IPS DF 4.7 (cell line): Measurements from ENCODE around the gene UBE4A.

Source experiments
- DNase-seq: peaks from one replicate; pipeline ENCODE4 v3.0.0-alpha.2; 2013; ENCODE audit warnings: low spot score; ENCODE audit errors: extremely low read depth

Gene UBE4A

DNA sequence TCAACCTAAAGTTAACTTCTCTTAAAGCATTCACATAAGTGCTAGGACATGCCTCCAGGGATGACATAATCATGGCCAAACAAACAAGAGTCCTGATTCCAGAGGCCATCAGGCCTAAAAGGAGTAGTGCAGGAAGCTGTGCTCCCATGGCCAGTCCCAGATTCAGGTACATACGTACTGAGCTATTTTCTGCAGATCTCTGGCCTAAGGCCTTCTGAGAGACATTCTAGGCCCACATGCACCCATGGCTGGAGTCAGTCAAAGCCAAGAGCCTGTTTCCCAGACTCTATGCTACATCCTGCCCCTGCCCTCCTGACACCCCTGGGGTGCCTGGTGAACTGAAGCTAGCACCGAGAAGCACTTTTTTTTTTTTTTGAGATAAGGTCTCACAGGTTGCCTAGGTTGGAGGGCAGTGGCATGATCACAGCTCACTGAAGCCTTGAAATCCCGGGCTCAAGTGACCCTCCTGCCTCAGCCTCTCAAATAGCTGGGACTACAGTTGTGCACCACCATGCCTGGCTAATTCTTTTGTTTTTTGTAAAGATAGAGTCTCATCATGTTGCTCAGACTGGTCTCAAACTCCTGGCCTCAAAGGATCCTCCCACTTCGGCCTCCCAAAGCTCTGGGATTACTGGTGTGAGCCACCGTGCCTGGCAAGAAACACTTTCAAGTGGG, 17.4 kb upstream of the UBE4A start:
- DNase-seq, result no peak

DNA sequence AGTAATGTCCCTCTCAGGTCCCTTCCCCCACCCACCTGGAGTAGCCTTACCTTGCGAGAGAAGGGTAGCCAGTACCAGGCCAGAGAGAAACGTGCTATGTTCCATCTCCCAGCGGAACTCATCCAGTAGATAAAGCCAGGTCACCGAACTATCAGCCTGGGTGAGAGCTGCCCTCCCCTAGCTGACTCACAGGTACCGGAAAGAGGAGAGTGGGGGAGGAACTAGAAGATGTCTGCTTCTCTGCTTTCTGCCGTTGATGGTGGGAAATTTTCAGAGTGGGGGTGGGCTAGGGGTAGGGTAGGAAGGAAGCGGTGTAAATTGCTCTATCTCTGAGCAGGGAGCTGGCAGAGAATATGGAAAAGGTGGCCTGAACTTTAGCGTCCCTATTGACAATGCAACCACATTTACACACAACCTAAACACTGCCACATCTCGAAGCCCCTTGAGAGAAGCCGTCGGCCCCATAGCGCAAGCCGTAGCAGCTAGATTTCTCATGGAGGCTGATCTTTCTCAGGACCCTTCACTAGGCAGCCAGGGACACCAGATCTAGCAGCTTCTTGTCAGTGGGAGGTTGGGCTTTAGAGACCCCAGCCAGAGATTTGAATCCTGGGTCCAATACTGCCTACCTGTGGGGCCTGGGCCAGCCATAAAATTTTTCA, 16.8 kb upstream of the UBE4A start, which contains the start of gene CD3D:
Gene CD3D (minus strand): TSS at position 203 of the 659 bp plus-strand sequence. CDS start 98 bp downstream, at position 105.
- no peak for DNase-seq

DNA sequence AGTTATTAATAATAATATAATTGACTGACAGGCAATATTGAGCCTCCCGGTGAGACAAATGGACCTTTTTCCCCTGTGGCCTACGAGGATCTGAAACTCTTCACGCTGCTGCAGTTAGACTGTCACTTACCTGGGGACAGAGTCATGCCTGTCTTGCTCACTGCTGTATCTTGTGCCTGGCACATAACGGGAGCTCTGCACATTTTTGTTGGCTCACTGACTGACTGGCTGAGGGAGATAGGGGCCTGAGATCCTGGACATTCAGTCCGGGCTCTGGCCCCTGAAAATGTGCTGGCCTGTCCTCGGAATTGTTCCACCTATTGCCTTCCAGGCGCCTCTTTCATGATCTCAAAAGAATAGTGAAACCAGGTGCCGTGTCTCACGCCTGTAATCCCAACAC, 16.2 kb upstream of the UBE4A start:
- no peak for DNase-seq

DNA sequence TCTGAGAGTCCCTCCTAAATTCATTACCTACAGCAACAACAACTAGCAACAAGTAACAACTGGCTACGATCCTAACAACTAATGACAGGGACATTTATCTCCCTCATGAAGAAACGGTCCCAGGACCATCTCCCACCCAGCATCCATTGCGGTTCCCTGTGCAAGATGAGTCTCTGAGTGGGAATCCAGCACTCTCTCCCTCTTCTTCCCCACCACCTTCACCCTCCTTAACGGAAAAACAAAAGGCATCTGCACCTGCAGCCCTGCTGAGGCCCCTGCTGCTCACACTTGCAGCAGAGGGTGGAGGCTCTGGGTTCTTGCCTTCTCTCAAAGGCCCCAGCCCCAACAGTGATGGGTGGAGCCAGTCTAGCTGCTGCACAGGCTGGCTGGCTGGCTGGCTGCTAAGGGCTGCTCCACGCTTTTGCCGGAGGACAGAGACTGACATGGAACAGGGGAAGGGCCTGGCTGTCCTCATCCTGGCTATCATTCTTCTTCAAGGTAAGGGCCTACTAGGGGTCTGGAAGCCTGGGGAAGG, 15.4 kb upstream of the UBE4A start, which contains the start of gene CD3G:
Gene CD3G (plus strand): TSS at position 364 of the 535 bp plus-strand sequence. CDS start 80 bp downstream, at position 444.
- no peak for DNase-seq

DNA sequence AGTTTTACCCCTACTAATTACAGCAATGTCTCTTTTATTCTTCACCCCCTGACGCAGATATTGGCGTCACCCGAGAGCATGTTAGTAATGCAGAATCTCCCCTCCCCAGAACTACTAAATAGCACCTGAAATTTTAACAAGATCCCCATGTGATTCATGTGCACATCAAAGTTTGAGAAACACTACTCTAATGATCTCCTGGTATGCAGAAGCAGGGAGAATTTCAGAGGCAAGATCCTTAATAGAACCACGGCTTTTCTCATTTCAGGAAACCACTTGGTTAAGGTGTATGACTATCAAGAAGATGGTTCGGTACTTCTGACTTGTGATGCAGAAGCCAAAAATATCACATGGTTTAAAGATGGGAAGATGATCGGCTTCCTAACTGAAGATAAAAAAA, 9.9 kb upstream of the UBE4A start:
- no peak for DNase-seq

DNA sequence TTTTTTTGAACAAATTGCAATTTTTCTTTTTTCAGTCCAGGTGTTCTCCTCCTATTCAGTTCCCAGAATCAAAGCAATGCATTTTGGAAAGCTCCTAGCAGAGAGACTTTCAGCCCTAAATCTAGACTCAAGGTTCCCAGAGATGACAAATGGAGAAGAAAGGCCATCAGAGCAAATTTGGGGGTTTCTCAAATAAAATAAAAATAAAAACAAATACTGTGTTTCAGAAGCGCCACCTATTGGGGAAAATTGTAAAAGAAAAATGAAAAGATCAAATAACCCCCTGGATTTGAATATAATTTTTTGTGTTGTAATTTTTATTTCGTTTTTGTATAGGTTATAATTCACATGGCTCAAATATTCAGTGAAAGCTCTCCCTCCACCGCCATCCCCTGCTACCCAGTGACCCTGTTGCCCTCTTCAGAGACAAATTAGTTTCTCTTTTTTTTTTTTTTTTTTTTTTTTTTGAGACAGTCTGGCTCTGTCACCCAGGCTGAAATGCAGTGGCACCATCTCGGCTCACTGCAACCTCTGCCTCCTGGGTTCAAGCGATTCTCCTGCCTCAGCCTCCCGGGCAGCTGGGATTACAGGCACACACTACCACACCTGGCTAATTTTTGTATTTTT, 6.2 kb upstream of the UBE4A start:
- DNase-seq, result no peak

DNA sequence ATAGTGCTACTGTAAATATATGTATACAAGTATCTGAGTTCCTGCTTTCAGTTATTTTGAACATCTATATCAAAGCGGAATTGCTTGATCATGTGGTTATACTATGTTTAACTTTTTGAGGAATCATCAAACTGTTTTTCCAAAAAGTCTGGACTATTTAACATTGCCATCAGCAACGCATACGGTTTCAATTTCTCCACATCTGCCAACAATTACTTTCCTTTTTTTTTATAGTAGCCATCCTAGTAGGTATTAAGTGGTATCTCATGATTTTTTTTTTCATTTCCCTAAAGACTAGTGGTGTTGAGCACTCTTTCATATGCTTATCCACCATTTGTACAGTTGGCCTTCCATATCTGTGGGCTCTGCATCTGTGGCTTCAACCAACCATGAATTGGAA, 1.3 kb upstream of the UBE4A start:
- DNase-seq, result no peak

DNA sequence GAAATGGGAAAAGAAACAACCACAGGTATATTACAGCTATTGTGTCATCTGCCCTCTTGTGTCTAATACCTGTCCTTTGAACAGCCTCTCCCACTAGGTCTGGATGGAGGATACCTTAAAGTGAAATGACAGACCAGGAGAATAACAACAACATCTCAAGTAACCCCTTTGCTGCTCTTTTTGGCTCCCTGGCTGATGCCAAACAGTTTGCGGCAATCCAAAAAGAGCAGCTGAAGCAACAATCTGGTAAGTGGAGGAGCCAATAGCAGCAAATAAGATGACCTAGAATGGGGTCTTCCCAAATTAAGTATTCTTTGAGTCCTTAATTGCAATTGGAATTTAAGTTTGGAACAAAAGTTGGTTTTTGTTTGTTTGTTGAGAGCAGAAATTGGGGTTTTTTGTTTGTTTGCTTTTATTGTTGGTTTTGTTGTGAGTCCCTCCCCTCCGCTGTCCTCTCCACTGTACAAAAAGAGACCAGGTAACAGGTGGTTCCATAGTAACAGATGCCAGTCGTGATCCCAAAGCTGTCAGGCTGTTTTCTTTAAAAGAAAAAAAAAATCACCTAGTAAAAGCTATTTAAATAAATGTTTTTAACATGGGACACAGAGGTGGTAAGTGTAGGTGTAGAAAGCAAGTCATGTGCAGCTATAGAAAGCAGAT, 5.7 kb downstream of the UBE4A start:
- no peak for DNase-seq

DNA sequence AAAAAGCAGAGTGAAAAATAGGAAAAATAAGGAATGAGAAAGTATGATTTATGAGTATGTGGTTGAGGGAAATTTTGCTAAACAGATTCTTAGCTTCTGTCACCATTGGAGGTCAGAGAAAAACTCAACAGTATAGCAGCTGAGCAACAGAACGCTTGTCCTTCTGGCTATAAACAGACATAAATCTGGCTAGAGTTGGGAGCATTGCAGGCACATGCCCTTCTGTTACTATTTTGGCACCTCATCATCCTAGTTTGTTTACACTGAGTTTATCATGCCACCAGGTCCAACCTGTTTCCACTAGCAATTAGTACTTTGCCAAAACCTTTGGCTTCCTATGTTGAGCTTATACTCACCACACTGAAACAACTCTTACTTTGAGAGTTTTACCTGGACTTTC, 6.9 kb downstream of the UBE4A start:
- no peak for DNase-seq

DNA sequence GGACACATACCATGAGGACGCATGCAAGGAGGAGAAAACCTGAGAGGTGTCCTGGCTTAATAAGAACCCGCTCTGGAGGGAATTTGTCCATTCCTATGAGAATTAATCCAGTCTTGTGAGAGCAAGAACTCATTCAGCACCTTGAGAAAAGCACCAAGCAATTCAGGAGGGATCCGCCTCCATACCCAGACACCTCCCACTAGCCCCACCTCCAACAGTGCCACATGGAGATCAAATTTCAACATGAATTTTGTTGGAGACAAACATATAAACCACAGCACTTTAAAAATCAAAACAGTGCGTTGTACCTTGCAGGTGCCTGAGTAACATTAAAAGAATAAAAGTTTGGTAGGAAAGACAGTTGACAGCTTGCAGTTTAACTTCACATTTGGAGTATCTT, 11.4 kb downstream of the UBE4A start:
- DNase-seq, result no peak

DNA sequence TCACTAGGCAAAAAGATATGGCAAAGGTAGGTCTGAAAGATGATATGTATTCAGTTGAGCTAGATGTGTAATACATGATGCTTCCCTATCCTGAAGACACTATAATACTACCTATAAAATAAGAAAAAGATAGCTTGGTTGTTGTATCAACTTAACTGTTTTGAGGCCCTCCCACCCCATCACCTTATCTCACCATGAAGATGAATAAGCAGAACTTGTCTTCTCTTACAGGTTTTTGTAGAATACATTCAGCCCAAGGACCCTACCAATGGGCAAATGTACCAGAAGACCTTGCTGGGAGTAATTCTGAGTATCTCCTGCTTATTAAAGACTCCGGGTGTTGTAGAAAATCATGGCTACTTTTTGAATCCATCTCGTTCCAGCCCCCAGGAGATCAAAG, 13.9 kb downstream of the UBE4A start:
- DNase-seq, result no peak

DNA sequence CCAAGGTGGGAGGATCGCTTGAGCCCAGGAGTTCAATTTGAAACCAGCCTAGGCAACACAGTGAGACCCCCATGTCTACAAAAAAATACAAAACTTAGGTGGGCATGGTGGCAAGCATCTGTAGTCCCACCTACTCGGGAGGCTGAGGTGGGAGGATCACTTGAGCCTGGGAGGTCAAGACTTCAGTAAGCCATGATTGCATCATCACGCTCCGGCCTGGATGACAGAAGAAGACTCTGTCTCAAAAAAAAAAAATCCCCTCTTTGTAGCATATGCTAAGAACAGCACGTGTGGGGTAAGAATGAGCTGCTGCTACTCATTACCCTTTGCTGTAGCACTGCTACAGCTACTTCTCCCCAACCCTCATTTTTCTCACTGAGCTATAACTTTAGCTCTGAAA, 14.5 kb downstream of the UBE4A start:
- DNase-seq, result no peak

DNA sequence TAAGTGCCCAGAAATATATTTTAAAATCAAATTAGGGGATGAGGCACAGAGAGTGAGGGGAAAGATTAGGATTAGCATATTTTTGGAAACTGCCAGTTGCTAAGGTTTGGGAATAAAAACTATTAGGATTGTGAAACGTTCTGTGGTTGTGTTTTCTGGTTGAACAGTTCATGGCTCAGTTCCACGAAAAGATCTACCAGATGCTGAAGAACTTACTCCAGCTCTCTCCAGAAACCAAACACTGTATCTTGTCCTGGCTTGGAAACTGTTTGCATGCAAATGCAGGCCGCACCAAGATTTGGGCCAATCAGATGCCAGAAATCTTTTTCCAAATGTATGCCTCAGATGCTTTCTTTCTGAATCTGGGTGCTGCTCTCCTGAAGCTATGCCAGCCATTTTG, 15.3 kb downstream of the UBE4A start:
- DNase-seq, result no peak

DNA sequence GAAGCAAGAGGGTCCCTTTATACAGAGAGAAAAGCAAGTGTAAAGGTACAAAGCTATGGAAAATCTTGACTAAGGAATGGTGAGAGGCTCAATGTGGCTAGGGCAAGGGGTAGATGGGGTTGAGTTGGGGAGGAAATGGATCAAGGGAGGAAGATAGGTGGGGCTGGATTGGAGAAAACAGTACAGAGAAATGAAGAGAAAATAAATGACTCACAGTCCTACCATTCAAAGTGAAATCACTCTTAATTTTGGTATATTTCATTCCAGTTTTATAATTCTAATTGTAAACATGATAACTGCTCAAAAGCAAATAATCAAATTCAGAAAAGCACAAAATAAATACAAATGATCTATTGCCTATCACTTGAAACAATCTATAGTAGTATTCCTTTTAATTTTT, 16.6 kb downstream of the UBE4A start:
- DNase-seq, result no peak

DNA sequence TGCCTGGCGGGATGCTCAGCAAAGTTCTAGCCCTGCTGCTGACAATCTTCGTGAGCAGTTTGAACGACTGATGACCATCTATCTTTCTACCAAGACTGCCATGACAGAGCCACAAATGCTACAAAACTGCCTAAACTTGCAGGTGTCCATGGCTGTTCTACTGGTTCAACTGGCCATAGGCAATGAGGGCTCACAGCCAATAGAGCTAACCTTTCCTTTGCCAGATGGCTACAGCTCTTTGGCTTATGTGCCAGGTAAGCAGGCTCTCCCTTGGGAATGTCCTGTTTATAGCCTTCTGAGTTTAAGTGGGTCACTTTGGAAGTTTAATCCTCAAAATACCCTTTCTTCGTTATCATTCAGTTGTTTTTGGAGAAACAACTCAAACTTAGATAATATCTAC, 20.1 kb downstream of the UBE4A start:
- DNase-seq, result no peak

DNA sequence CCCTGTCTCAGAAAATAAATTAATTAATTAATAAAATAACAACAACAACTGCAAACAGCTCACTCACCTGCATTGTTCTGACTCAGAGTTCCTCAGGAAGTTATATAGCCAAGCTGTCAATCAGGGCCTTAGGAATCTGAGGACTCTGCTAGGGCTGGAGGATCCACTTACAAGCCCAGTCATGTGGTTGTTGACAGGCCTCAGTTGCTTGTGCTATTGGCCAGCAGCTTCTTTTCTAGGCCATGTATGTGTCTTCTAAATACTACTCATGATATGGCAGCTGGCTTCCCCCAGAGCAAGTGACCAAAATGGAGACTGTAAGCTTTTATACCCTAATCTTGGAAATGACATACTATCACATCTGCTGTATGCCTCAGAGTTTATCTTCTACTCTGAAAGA, 21.2 kb downstream of the UBE4A start:
- no peak for DNase-seq

DNA sequence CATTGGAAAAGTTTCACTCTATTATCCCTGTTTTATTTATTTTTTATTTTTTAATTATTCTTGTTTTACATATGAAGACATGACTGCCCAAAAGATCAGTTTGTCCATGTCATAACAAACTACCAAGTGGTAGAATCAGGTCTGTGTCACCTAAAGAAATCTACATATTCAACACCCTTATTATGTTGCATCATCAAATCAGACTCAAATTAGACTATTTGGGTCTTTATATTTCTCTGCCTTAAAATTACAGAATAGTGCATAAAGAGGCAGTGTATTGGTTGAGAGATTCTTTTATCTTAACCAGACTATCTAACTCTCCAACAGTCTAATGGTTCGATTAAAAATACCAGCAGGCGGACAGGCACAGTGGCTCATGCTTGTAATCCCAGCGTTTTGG, 23.6 kb downstream of the UBE4A start:
- no peak for DNase-seq

DNA sequence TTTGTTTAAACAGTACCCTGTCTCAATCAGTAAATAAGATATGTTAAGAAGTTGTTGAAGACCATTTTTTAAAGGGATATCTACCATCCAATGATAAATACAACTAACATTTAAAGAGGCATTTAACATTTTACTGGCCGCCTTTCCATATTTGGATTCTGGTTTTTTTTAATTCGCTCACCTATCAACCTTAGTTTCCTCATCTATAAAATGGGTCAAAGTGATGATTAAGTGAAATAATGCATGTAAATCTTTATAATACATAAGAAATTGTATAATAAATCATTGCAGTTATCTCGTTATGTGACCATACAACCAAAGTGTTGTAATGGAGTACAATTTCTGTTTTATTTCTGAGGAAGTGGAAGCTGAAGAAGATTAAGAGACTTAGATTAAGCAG, 24.3 kb downstream of the UBE4A start:
- DNase-seq, result no peak

DNA sequence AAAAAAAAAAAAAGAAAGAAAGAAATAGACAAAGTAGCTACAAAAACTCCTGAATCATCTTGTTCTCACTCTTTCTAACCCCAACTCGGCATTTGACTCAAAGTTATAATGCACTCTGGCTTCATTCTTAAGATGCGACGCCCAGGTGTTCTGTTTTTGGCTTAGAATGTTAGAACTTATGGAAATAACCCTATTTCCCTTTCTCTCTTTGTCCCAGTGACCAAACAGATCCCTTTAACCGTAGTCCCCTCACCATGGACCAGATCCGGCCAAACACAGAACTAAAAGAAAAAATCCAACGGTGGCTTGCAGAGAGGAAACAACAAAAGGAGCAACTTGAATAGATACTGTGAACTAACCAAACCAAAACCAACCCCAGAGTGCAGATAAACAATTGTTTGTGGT, 36.7 kb downstream of the UBE4A start:
- DNase-seq, result no peak

DNA sequence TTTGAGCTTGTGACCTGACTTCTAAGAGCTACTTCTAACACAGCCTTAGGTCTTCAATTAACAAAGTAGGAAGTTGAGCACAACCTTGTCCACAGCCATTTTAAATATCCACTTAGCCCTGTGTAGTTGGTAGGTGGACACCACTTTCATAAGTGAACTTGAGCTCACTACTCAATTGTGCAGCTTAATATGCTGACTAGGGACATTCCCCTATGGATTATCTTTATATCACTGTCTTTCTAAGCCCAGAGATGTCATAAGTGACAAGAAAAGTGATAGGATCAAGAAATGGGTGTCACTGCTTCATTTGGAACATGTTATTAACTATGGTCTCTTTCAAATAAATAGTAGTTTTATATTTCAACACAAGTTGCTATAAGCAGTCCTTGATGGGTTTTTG, 38.0 kb downstream of the UBE4A start:
- no peak for DNase-seq

DNA sequence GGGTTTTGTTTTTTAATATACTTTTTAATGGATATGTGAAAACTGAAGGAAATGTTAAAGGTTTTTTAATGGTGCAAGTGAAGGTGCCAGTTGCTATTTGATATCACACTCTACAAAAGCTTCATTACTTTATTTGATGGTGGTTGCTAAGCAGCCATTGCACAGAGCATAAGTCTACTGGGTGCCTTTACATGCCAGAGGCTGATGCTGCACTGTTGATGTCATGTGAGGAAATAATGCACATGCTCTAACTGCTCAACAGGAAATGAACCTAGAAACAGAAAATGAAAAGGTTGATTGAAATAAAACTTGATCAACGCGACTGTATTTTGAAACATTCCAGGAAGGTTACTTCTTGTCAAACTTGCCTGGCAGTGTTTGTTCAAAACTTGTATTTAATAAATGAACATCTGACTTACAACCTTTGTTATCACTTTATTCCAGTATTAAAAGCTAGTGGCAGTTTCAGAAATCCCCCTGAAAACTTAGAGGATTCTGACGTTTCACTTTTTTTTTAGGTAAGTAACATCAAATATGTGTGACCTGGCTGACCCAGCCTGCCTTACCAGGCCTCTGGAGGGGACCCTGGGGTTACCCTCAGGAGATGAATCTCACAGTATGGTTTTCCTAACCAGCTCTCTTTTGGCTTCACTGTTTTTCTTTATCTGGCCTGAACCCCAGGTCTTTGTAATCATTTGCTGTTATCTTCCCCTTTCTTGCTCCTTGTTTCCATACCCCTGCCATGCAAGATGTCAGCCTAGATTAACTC, 39.6 kb downstream of the UBE4A start:
- DNase-seq, result no peak
